HT1080 (cell line): ENCODE measurements around the gene CCNH. TPM values are rescaled to one million over a fixed set of nuclear protein-coding genes. Genes with fewer than 3 reads are reported as not detected.
A peak's percentile ranks its signal among the peaks of the same experiment; 100 is the strongest.

Experiments used
- DNase-seq: peaks from one replicate; pipeline ENCODE4 v3.0.0-alpha.2; 2015; ENCODE audit warnings: low read depth
- total RNA-seq: library from RNA; depleted of rRNA; stranded (reverse); fragments of >200 nt; shearing (Covaris generic); gene quantifications from 2 replicates; pipeline ENCODE4 v1.2.3, GENCODE V29; 2014

Gene CCNH
- total RNA-seq, 1 experiment from 2014 or later, result 96.5 TPM

DNA sequence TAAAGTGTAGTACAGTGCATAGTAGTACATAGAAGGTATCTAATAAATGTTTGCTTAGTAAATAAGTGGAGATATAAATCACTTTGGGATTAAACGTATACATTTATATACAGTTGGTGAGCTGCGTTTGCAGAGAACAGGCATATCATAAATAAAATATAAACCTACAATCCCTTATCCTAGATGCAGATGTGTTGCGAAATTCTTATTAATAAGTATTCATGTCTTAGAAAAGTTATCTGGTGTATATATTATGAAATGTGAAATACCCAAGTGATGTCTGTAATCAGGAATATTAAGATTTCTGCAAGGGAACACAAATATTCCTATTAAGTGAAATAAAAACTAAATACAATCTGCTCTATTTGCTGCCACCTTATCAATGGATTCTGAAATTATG is 8.8 kb downstream of the CCNH start:
- DNase-seq, result no peak

DNA sequence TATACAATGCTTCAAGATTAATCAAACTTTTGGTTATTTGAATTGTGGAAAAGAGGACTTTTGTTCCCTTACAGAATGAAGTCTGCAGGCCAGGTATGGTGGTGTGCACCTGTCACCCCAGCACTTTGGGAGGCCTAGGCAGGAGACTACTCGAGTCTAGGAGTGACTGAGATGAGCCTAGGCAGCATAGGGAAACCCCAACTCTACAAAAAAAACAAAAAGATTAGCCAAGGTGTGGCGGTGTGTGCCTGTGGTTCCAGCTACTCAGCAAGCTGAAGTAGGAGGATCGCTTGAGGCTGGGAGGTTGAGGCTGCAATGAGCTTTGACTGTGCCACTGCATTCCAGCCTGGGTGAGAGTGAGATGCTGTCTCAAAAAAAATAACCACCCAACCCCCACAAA is 9.3 kb downstream of the CCNH start:
- no peak for DNase-seq

DNA sequence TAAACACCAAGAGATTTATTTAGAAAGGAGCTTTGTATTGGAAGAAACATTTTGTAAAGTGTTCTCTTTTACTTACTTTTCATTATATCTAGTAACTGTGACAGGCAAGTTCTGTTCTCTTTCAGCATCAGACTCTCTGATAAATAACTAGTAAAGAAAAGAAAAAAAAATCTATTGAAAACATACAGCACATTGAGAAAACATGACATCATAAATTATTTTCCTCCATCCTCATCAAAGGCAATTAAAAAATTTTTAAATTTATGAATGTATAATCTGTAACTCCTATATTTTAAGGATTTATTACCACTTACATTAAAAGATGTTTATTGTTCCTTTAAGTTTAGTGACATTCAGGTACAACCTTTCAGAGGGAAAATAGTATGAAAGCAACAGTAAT is 11.1 kb downstream of the CCNH start:
- no peak for DNase-seq

DNA sequence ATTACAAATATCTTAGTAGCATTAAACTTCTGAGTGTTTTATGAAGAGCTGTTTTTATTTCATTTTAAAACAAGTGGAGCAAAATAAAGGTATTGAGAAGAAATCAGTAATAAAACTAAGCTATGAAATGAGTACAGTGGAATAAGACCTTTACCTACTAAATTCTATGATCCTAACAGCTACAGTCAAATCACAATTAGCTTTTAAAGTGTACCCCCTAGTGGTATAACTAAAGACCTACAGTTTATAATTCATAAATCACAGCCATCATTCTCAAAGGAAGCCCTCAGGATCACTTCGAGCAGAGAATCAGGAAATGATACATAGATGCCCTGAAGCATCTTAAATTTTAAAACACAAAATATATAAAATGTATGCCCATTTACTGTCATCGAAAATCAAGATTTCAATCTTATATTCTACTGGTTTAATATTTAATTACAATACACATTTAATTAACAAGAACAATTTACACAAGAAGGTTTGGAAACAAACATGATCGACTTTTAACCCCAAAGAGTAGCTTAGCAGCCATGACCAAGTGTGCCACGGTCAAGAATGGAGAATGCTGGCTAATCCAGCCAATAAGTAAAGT is 12.3 kb downstream of the CCNH start:
- peak; percentile 56 for DNase-seq

DNA sequence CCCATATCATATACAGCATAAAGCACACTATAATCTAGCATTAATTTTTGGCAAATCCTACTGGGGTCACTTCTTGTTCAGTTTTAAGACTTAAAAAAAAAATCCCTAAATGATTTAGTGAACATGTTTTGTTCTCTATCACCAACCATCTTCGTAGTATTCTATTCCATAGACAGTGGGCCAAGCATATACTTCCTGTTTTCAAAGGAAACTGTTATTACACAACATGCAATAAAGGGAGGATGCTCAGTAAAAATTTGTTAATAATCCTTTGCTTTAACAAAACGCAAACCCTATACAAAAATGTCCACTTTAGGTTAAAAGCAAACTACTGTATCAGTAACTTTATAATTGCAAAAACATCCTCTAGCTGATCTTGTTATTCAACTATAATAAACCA is 13.0 kb downstream of the CCNH start:
- no peak for DNase-seq

DNA sequence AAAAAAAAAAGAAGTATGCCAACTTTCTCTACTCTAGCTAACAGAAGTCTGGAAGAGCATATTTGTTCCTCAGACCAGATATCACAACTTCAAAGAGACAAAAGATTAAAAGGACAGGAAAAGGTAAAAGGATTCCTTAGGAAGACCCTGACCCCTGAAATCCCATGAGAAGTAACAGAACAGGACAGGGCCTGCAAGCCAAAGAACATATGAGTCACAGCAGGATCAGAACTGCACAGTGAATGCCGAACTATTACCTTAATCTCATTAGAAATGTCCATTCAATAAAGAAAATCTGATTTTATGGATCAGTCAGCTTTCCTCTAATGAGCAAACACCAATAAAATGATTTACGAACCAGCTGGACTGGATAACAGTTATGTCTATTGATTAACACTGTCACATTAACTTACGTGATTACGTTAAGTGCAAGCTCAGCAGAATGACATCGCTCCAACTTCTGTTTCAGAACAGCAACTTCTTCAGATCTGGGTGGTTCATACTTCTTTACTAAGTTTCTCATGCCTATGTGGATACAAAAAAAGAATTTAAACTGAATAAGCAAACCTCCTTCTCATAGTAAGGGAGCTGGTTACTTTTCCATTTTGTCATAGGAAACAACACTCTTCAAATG is 13.6 kb downstream of the CCNH start:
- no peak for DNase-seq

DNA sequence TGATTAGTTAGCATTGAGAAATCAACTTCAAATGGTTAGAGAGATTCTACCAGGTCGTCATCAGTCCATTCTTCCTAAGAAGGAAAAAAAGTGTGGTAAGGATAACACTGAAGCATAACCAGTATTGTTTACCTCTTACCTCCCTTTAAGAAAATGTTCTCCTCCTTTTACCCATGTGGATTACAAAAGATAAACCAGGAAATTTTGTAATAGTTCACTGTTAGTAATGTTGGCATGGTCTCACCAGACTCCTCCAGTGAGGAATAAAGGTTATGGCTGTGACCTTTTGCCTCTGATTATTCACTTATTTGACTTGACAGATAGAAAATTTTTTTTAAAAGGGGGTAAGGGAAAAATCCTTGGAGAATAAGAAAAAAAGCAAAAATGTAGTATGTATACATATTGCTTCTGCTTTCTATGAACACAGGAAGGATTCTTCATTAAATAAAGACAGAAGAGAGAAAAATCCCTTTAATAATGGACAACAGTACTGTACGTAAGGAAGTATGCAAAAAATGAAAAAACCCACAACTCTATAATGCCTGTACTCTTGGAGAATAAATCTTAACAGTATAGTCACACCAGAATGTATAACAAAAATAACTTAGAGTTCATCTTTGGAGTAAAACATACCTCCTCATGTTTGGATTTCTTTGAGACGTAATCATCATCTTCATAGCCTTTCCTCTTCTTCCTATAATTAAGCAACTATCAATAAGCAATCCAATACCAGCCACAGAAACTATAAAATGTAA is 18.1 kb downstream of the CCNH start:
- DNase-seq, result peak; percentile 32

DNA sequence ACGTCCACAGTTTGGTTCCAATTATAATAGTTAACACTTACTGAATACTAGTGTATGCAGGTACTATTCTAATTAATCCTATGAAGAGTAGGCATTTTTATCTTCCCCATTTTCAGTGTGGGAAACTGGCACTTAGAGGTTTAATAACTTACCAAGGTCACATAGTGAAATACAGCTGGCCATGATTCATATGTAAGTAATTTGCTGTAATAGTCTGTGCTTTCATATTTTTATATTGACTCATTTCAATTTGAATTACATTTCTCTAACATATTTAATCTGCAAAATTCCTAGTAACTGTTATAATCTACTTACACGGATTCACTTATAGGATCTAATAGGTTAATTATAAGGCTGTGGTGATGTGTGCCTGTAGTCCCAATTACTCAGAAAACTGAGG is 19.4 kb downstream of the CCNH start:
- DNase-seq, result peak; percentile 73

DNA sequence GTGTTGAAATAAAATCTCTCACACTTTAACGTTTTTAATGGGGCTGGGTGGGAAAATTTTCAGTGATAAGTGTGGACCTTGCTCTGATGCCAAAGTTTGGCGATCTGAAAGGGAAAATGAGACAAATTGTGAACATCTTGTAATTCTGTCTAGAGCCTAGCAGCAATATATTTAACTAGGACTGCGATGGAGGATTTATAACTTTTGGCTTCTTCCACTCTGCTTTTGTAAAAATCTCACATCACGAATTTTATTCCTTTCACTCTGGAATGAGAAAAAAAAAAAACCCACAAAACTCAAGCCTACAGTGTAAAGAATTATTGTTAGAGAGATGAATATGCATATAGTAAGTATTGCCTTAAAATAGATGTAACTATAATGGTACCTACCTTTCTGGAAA is 19.9 kb downstream of the CCNH start:
- no peak for DNase-seq

DNA sequence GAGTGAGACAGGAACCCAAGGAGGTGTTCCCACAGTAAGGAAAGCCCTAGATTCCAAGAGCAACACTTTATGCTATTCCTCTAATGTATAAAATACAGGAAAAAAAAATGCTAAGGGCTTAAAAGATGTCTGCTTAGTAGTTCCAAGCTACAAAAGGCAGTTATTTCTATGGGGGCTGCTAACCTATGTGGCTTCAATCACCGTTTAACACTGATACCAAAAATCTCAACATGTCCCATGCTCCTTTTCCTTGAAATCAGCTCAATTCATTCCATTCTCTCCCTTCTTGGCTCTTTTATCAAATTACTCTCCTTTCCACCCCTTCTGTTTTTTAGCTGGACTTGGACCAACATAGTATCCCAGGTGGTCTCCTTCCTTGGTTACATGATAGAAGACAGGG is 20.6 kb downstream of the CCNH start:
- DNase-seq, result no peak

DNA sequence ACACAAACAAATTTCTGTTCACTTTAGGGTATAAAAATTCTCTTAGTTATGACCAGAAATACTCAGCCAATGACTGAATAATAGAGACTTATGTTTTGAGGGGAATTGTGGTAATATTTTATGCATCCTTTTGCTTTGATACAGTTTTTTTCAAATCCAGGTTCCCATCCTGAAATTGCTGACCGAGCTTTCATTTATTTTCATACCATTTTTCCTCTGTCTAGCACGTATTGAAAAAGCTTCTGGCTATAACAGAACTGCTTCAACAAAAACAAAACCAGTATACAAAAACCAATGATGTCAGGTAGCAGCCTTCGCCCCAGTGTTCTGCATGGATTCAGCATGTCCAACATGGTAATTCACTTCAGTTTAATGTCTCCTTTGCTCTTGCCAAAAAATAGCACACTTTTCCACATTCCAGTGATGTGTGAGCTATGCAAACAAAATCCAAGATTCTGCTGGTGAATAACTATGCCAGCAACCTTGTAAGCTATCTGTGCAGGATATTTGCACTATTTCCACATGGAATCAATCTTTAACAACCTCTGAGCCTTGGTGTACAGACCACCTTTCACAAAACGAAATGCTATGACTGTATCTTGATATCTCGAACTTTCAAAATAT is 22.0 kb downstream of the CCNH start:
- DNase-seq, result no peak

DNA sequence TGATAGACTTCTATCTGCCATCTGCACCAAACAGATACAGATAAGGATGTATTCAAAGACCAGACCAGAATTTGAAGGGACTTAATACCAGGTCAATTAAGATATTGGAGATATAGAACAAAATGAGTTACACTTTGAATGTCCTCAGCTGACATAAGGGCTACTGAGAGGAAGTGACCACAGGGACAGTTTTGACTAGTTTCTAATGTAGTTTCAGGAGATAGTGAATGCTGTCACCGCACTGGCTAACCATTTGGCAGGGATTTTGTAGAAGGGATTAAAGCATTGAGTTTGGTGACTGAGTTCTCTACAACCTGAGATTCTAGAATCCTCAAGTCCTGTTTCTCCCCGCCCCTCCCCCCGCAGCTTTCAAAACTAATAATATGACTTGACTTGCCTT is 22.7 kb downstream of the CCNH start:
- DNase-seq, result no peak

DNA sequence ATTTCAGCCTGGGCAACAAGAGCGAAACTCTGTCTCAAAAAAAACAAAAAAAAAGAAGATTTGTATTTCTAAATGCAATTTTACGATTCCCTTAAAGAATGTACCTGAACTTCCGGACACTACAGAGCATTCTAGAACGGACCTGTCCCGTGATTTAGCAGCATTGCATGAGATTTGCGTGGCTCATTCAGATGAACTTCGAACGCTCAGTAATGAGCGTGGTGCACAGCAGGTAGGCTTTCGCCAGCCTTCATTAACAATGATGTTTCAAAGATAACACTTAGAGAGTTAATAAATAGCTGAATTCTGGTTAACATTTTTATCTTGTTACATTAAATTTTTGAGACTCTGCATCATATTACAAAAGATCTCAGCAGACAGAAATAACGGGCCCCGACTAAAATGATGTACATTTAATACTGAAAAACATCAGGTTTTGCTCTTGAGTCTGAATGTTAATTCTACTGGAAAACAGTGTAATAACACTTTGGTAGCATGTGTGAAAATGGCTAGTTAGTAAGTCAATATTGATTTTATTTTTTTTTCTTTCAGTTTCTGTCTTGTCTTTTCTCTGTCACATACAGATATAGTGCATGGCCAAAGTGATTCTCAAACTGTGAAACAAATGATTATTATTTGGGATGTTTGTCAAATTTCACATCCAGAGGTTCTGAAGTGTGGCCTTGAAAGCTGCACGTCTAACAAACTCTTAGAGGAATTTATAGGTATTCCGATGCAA is 23.3 kb downstream of the CCNH start:
- no peak for DNase-seq

DNA sequence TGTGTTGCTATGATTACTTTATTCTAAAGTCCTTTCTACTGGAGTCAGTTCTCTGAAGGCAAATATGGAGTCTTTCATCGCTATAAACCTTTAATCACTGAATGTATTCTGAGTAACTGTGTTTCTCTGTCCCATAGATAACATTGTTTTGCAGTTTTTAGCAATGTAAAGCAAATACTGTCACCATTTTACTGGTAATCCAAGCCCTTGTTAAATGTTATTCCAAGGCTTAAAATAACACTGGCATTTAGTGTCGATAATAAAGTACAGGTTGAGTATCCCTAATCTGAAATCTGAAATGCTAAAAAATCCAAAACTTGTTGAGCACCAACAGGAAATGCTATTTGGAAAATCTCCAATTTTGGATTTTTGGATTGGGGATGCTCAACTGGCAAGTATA is 24.6 kb downstream of the CCNH start:
- DNase-seq, result no peak

DNA sequence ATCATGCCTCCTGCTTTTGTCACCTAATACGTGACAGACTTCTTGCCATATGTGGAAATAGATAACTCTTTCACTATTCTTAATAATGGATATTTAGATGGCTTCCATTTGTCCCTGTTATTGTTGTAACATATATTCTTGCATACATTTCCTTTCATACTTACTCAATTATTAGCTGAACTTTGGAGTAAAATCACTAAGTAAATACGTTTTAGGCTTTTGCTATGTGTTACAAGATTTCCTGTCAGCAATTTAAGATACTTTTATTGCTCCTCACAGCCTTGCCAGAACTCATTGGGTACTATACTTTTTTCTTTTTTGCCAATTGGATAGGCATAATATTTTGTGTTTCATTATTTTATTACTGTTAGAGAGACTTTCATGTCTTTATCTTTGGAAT is 26.9 kb downstream of the CCNH start:
- no peak for DNase-seq

DNA sequence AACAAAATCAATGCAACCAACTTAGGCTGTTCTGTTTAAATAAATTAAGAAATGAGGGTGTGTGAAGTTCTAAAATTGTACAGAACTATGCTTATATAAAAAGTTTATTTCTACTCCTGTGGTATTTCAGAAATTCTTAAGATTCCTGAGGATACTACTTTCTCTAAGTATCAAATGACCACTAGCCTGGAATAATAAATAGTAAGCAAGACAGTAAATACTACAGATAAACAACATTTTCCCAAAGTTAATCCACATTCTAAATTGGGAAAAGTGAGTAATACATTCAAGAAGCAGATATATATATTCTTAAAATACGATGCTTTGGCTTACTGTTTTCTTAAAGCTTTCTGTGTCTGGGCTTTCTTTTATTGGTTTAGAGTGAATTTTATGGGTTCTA is 29.5 kb downstream of the CCNH start:
- no peak for DNase-seq

DNA sequence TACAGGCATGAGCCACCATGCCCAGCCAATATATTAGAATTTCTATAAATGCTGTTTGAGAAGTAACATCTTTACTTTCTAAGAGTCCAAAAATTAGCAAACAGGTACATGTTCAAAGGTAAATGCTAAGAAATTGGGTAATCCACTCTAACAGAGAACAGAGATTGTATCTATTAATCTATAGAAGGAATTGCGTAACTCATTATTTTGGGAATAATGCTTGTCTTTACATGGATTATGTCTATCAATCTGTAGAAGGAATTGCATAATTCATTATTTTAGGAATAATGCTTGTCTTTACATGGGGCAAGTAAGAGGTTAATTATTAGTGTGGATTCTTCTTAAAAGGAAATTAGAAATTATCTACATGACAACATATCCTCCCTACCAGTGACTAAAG is 30.5 kb downstream of the CCNH start:
- DNase-seq, result no peak

DNA sequence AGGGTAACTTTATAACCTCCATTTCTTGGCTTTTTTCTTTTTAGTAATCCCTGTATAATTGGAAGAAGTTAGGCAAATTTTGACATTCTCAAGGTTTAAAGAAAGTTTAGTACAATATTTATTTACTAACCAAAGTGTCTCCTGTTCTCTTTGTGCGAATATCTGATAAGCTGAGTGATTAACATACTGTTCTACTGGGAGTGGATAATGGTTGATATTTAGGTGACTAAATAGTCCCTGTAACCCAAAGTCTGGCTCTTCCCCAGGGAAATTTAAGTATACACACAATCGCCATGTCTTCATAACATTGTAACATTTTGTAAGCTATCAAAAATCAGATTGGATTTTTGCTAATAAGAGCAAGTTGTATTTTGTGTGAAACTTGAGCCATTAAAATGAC is 40.0 kb downstream of the CCNH start:
- no peak for DNase-seq

DNA sequence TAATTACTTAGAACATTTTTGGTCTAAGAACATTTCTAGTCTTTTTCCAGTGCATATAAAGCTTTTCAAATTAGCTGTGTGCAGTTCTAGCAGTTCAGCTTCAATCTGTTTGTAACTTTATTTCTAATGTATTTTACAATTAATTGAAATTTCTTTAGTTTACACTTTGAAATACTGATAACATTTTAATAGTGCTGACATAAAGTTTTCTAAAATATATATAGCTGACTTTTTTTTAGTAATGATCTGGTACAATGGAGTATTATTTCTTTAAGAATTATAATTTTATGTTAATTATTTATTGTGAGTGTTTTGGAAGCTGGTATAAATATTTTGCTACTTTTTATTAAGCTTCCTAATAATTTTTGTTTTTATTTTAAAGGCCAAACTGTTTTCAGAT is 43.3 kb downstream of the CCNH start:
- DNase-seq, result no peak

DNA sequence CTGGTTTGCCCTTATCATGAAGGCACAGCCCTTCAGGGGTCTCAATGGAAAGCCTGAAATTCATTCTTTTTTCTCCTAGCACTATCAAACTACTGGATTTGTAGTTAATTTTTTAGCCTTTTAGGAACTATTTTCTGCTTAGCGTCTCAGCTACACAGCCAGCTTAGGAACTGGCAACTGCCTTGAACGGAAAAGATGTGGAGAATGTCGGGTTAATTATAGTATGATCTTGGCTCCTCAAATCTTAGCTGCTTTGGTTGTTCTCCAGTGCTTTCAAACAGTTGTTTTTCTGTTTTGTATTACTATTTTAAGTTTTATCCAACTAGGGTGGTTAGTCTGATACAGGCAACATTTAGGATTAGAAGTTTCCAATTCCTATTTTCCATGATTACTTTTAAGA is 44.1 kb downstream of the CCNH start:
- no peak for DNase-seq

DNA sequence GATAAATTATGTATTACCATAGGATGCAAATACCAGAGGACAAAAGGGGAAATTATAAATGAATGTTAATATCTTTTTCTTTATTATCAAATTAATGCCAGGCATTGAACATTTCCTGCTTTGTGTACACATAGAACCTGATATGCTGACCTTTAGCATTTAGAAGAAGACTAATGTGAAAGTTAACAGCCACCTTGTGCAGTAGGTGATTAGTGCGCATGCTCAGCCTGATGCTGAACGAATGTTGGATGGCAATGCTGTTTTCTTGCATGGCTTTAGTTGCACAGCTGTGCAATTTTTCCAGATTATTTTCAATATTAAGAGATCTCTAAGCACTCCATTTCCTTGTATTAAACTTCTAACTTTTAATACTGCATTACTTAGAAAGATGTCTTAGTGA is 45.5 kb downstream of the CCNH start:
- no peak for DNase-seq
